HCT116 (cell line): ENCODE results near the gene COL16A1. TPM values are rescaled to one million over a fixed set of nuclear protein-coding genes. Genes with fewer than 3 reads are reported as not detected.

Experiments used
- ATAC-seq: fragments of 200-7000 bp; cut with Tn5 transposase; 2 replicates; pipeline ENCODE4 v1.9.1; 2020; ENCODE audit warnings: mild to moderate bottlenecking, moderate library complexity
- BruUV-seq: library from RNA; stranded (reverse); fragments of 400-500 nt; replicated peaks from 2 replicates; lab custom pipeline; 2021; lab: Mats Ljungman, UMichigan
- CTCF ChIA-PET: fragments of 300-600 bp; sonication (Branson Sonifier 250); formaldehyde crosslinking; loops from one replicate; lab custom pipeline; 2021; ENCODE audit warnings: antibody characterized with exemption; lab: Charles Lee
- POLR2A ChIA-PET: fragments of 300-600, 350-600 bp; sonication (Branson Sonifier 250); formaldehyde crosslinking; loops from one replicate; lab custom pipeline; 2021; ENCODE audit warnings: antibody characterized with exemption; lab: Charles Lee
- RAD21 ChIA-PET, 2 experiments: fragments of 300-600 bp; sonication (Branson Sonifier 250); formaldehyde crosslinking; loops; one replicate each; lab custom pipeline; 2023; ENCODE audit warnings: low total read pairs in 2 of 2; ENCODE audit not compliant: uncharacterized antibody in 2 of 2, unreplicated experiment in 2 of 2, low non-redundant PET in 1 of 2; lab: Charles Lee
- DNase-seq: peaks from one replicate; pipeline ENCODE4 v3.0.0-alpha.2; 2010; ENCODE audit warnings: low read depth, low spot score
- H2AFZ ChIP-seq: fragments of 200-600 bp; shearing (Covaris generic), sonication (generic); 2 replicates; pipeline ENCODE4 v1.6.1; 2017; ENCODE audit warnings: low read depth, mixed run types, mixed read lengths, antibody characterized with exemption, low read length; ENCODE audit not compliant: poor library complexity, severe bottlenecking
- H3K27ac ChIP-seq: 2 replicates; pipeline ENCODE4 v1.5.1; 2012; ENCODE audit warnings: low read depth, low read length
- H3K27me3 ChIP-seq: fragments of 200-600 bp; sonication (generic); 2 replicates; pipeline ENCODE4 v1.6.1; 2016; ENCODE audit warnings: mixed run types, low read length, mixed read lengths; ENCODE audit not compliant: insufficient read depth
- H3K36me3 ChIP-seq, 2 experiments: fragments of 200-500 bp in 1 of 2; fragments of 200-600 bp in 1 of 2; sonication (Bioruptor generic) in 1 of 2; sonication (generic) in 1 of 2; 2 replicates each; pipeline versions ENCODE4 v1.5.1 to v1.6.1; 2014 to 2016; ENCODE audit warnings: low read length in 2 of 2, inconsistent platforms in 1 of 2, mixed read lengths in 1 of 2, mixed run types in 1 of 2; ENCODE audit not compliant: insufficient read depth in 2 of 2, control insufficient read depth in 1 of 2
- H3K4me1 ChIP-seq, 2 experiments: fragments of 200-600 bp in 1 of 2; sonication (generic) in 1 of 2; 2 replicates each; pipeline versions ENCODE4 v1.5.1 to v1.6.1; 2012 to 2017; ENCODE audit warnings: low read length in 2 of 2, inconsistent platforms in 1 of 2, mild to moderate bottlenecking in 1 of 2, mixed read lengths in 1 of 2, mixed run types in 1 of 2, moderate library complexity in 1 of 2; ENCODE audit not compliant: insufficient read depth in 2 of 2, control insufficient read depth in 1 of 2
- H3K4me2 ChIP-seq: fragments of 200-600 bp; sonication (generic); 2 replicates; pipeline ENCODE4 v1.6.1; 2017; ENCODE audit warnings: mixed run types, low read length, mixed read lengths
- H3K4me3 ChIP-seq, 2 experiments: fragments of 200-600 bp in 1 of 2; sonication (generic) in 1 of 2; replicated peaks in 1 of 2; 2 replicates each; pipeline ENCODE4 v1.5.1; 2011 to 2016; ENCODE audit warnings: low read length in 2 of 2, control low read depth in 1 of 2, low read depth in 1 of 2, mild to moderate bottlenecking in 1 of 2, mixed read lengths in 1 of 2, mixed run types in 1 of 2
- H3K79me2 ChIP-seq: fragments of 200-600 bp; sonication (generic); 2 replicates; pipeline ENCODE4 v1.6.1; 2017; ENCODE audit warnings: mild to moderate bottlenecking, mixed run types, low read length, moderate library complexity, mixed read lengths; ENCODE audit not compliant: insufficient read depth
- H3K9ac ChIP-seq: fragments of 200-600 bp; sonication (generic); 2 replicates; pipeline ENCODE4 v1.6.1; 2016; ENCODE audit warnings: low read length, mixed read lengths
- H3K9me2 ChIP-seq: fragments of 200-600 bp; sonication (generic), shearing (Covaris generic); 2 replicates; pipeline ENCODE4 v1.6.1; 2017; ENCODE audit warnings: mixed run types, mild to moderate bottlenecking, moderate library complexity; ENCODE audit not compliant: insufficient read depth
- H3K9me3 ChIP-seq, 2 experiments: fragments of 200-500 bp in 1 of 2; fragments of 200-600 bp in 1 of 2; sonication (Bioruptor generic) in 1 of 2; sonication (generic) in 1 of 2; 2 replicates each; pipeline ENCODE4 v1.6.1; 2014 to 2017; ENCODE audit warnings: low read length in 2 of 2, mixed read lengths in 2 of 2, inconsistent platforms in 1 of 2, low read depth in 1 of 2, mild to moderate bottlenecking in 1 of 2, mixed run types in 1 of 2, moderate library complexity in 1 of 2; ENCODE audit not compliant: control insufficient read depth in 1 of 2, insufficient read depth in 1 of 2
- H4K20me1 ChIP-seq: fragments of 200-600 bp; sonication (generic), shearing (Covaris generic); 2 replicates; pipeline ENCODE4 v1.6.1; 2017; ENCODE audit warnings: mixed run types, mild to moderate bottlenecking, moderate library complexity; ENCODE audit not compliant: insufficient read depth
- CEBPB ChIP-seq: IDR thresholded peaks from 2 replicates; pipeline ENCODE4 v1.6.1; 2012; ENCODE audit warnings: low read depth
- EGR1 ChIP-seq: IDR thresholded peaks from 2 replicates; pipeline ENCODE4 v1.6.1; 2012; ENCODE audit warnings: low read depth
- ELF1 ChIP-seq: IDR thresholded peaks from 2 replicates; pipeline ENCODE4 v1.6.1; 2012; ENCODE audit warnings: low read depth, borderline replicate concordance
- EZH2 ChIP-seq: fragments of 200-600 bp; sonication (generic); IDR thresholded peaks from 2 replicates; pipeline ENCODE4 v1.6.1; 2017; ENCODE audit warnings: antibody characterized with exemption, mixed run types
- JUND ChIP-seq: IDR thresholded peaks from 2 replicates; pipeline ENCODE4 v1.6.1; 2012
- POLR2AphosphoS5 ChIP-seq: IDR thresholded peaks from 2 replicates; pipeline ENCODE4 v1.6.1; 2011; ENCODE audit warnings: mild to moderate bottlenecking, low read depth, low read length, moderate library complexity
- SIN3A ChIP-seq: IDR thresholded peaks from 2 replicates; pipeline ENCODE4 v1.6.1; 2012; ENCODE audit warnings: low read depth
- SP1 ChIP-seq: IDR thresholded peaks from 2 replicates; pipeline ENCODE4 v1.6.1; 2012; ENCODE audit warnings: low read depth
- SRF ChIP-seq: IDR thresholded peaks from 2 replicates; pipeline ENCODE4 v1.6.1; 2012; ENCODE audit warnings: low read depth
- YY1 ChIP-seq: IDR thresholded peaks from 2 replicates; pipeline ENCODE4 v1.6.1; 2011; ENCODE audit warnings: low read length, low read depth, moderate library complexity, mild to moderate bottlenecking; ENCODE audit not compliant: insufficient replicate concordance; ENCODE audit errors: extremely low read depth
- ZNF274 ChIP-seq: fragments of 200-500 bp; sonication (Bioruptor generic); IDR thresholded peaks from 2 replicates; pipeline ENCODE4 v1.6.1; 2014; ENCODE audit warnings: mild to moderate bottlenecking, low read depth, low read length, inconsistent platforms
- intact Hi-C: fragments of 100-400 bp; cut with micrococcal nuclease; formaldehyde crosslinking; loops from 2 replicates; pipeline ENCODE4 v1.10.0; 2022
- total RNA-seq: library from RNA; stranded (reverse); gene quantifications from one replicate; pipeline ENCODE4 v1.2.1, GENCODE V29; 2021; ENCODE audit not compliant: unreplicated experiment
- TF ChIP-seq, protein P1 (sequence below), 3 experiments: fragments of 200-600 bp in 1 of 3; sonication (generic) in 1 of 3; IDR thresholded peaks in 2 of 3; conservative IDR thresholded peaks in 1 of 3; 2 replicates each; pipeline ENCODE4 v1.5.1; 2012 to 2017; ENCODE audit warnings: low read depth in 2 of 3, low read length in 2 of 3, antibody characterized with exemption in 1 of 3, borderline replicate concordance in 1 of 3, control low read depth in 1 of 3, mild to moderate bottlenecking in 1 of 3, mixed read lengths in 1 of 3, mixed run types in 1 of 3, moderate library complexity in 1 of 3; ENCODE audit not compliant: insufficient read depth in 1 of 3
- TF ChIP-seq, protein P2 (sequence below): IDR thresholded peaks from 2 replicates; pipeline ENCODE4 v1.6.1; 2012

The COL16A1 gene
- total RNA-seq, 1 experiment from 2014 or later = 2.2 TPM

DNA sequence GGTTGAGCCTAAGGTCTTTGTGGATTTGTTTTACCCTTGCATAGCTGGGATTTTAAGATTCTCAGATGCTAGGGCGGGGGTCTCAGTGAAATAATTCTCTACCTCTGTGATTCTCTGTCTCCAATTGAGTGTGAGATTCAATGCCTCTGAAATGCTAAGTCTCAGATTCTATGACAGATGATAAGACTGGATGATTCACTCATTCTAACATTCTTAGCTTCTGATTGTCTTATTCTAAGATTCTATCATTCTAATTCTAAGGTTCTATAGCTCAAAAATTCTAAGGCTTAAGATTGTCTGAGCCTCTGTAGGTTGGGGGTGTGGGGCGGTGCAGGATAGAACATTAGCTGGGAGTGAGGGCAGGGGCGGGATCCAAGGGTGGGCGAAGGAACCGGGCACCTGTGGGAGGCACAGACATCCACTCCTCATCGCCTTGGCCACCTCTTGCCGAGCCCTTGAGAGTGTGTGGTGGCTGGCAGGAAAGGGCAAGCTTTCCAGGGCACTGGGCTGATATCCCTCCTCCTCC lies 30.8 kb upstream of the COL16A1 start:
- Histone ChIP-seq H4K20me1 (no peaks in the 10 kb centered on the region), H3K27ac (no peak overlapping the region), H3K9ac (no peak overlapping the region), H3K4me2 (no peak overlapping the region), H3K4me3 (no peak overlapping the region), H3K4me1 (peaks cover 0 to 12% of the 10 kb centered on the region in 2 experiments; a peak in 3 of 4 replicates), H3K9me3 (no peaks in the 10 kb centered on the region), H3K36me3 (no peaks in the 10 kb centered on the region; a peak in 1 of 4 replicates), H3K27me3 (no peaks in the 10 kb centered on the region), H2AFZ (no peak overlapping the region), H3K9me2 (no peaks in the 10 kb centered on the region), H3K79me2 (no peaks in the 10 kb centered on the region)
- intact Hi-C loops = no loop called here
- POLR2A ChIA-PET = no interaction called here
- TF ChIP-seq POLR2AphosphoS5 (no peak), SP1 (no peak), CEBPB (no peak), ZNF274 (no peak), JUND (no peak), ELF1 (no peak), EZH2 (no peak), SIN3A (no peak), SRF (no peak), YY1 (no peak), EGR1 (no peak)
- TF ChIP-seq, protein P1, sequence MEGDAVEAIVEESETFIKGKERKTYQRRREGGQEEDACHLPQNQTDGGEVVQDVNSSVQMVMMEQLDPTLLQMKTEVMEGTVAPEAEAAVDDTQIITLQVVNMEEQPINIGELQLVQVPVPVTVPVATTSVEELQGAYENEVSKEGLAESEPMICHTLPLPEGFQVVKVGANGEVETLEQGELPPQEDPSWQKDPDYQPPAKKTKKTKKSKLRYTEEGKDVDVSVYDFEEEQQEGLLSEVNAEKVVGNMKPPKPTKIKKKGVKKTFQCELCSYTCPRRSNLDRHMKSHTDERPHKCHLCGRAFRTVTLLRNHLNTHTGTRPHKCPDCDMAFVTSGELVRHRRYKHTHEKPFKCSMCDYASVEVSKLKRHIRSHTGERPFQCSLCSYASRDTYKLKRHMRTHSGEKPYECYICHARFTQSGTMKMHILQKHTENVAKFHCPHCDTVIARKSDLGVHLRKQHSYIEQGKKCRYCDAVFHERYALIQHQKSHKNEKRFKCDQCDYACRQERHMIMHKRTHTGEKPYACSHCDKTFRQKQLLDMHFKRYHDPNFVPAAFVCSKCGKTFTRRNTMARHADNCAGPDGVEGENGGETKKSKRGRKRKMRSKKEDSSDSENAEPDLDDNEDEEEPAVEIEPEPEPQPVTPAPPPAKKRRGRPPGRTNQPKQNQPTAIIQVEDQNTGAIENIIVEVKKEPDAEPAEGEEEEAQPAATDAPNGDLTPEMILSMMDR (IDR thresholded peaks at IDR 0.05 in 2 of 3, conservative IDR thresholded peaks at IDR 0.05 in 1 of 3; ENCODE audit: borderline replicate concordance in 1 of 3, insufficient read depth in 1 of 3, low read depth in 2 of 3, low read length in 2 of 3) = no peak
- TF ChIP-seq, protein P2, sequence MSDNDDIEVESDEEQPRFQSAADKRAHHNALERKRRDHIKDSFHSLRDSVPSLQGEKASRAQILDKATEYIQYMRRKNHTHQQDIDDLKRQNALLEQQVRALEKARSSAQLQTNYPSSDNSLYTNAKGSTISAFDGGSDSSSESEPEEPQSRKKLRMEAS = no peak
- BruUV-seq = no TSS peak
- RAD21 ChIA-PET = no interaction called here
- CTCF ChIA-PET = interaction anchor here (1.4 to 2.0 kb wide), 2 partner anchors 11 to 19 kb away, joined by 6 to 9 read pairs; no protein-coding TSS in a partner anchor
- DNase-seq (no peak), ATAC-seq (no peak)
